Measurements from ENCODE around the gene STC2. TPM values are rescaled to one million over a fixed set of nuclear protein-coding genes. Genes with fewer than 3 reads are reported as not detected.
"Not testable (repeated sequence)": the region's sequence is repeated elsewhere in the genome, so short reads cannot be mapped to it uniquely, and the experiment has no call there.

STC2 gene
- total RNA-seq (1 to 10 TPM in 1 of 2 donors, under 1 TPM in 1; 0.87 to 2.0 TPM), polyA plus RNA-seq (ENCODE audit: insufficient read depth, low read depth, low replicate concordance) (2.0 TPM)
- long read RNA-seq, donor 1, full-length matches to known transcripts: 1 of 1 reads
- long read RNA-seq, donor 1, partial matches to known transcripts: 0 of 1 reads
- long read RNA-seq, donor 1, other reads (novel, unspliced or antisense): 0 of 1 reads
- long read RNA-seq, donor 2: 0 reads

GRCh38 chr5:173327948-173328843 is at the start of gene STC2:
TSS of gene STC2 (minus strand) at chr5:173328414. CDS start at chr5:173328193, 221 bp downstream.
- whole genome bisulfite sequencing, 2 donors: 0% methylated on average over 42 to 54 of the region's 72 CpGs
- H3K4me1 ChIP-seq: peaks cover 38% of the 10 kb centered on the region
- intact Hi-C loops (cut with DNase I; ENCODE audit: low total_unique reads): no loop called here
- no peaks in the 10 kb centered on the region for H3K27me3 ChIP-seq
- H3K27ac ChIP-seq: no peak within 1 kb of the TSS
- TF ChIP-seq POLR2A (IDR thresholded peaks at IDR 0.05): no peak
- TF ChIP-seq CTCF (IDR thresholded peaks at IDR 0.05): no peak
- DNase-seq: peak; percentile 77
- H3K36me3 ChIP-seq (ENCODE audit: low read depth, missing control alignments): no peaks in the 10 kb centered on the region
- H3K4me3 ChIP-seq: peak within 1 kb of the TSS; percentile 40 to 48
- H3K9me3 ChIP-seq: no peaks in the 10 kb centered on the region

GRCh38 chr5:173371400-173371799 is 43.2 kb upstream of the STC2 start:
- Histone ChIP-seq H3K27ac (no peak overlapping the region), H3K4me3 (no peak overlapping the region), H3K4me1 (no peaks in the 10 kb centered on the region), H3K36me3 (ENCODE audit: low read depth, missing control alignments) (no peaks in the 10 kb centered on the region), H3K9me3 (no peaks in the 10 kb centered on the region), H3K27me3 (no peaks in the 10 kb centered on the region)
- TF ChIP-seq CTCF (IDR thresholded peaks at IDR 0.05) (no peak), POLR2A (IDR thresholded peaks at IDR 0.05) (no peak)
- DNase-seq: no peak
- 64 to 77% methylated on average over 2 of the region's 2 CpGs for WGBS, 2 donors
- intact Hi-C loops (cut with DNase I; ENCODE audit: low total_unique reads): no loop called here

GRCh38 chr5:173363406-173363805 is 35.2 kb upstream of the STC2 start:
- H3K4me3 ChIP-seq; H3K36me3 ChIP-seq (ENCODE audit: low read depth, missing control alignments); H3K27me3 ChIP-seq; H3K4me1 ChIP-seq; DNase-seq; H3K27ac ChIP-seq; H3K9me3 ChIP-seq; intact Hi-C loops (cut with DNase I; ENCODE audit: low total_unique reads): not testable (repeated sequence)
- WGBS, 2 donors: 89 to 94% methylated on average over 1 of the region's 1 CpG

GRCh38 chr5:173355561-173355960 is 27.3 kb upstream of the STC2 start:
- TF ChIP-seq CTCF (IDR thresholded peaks at IDR 0.05) (no peak), POLR2A (IDR thresholded peaks at IDR 0.05) (no peak)
- H3K27ac ChIP-seq: no peak overlapping the region
- H3K36me3 ChIP-seq (ENCODE audit: low read depth, missing control alignments): no peaks in the 10 kb centered on the region
- H3K4me1 ChIP-seq: no peaks in the 10 kb centered on the region
- 57 to 66% methylated on average over 5 of the region's 5 CpGs for WGBS, 2 donors
- no peaks in the 10 kb centered on the region for H3K27me3 ChIP-seq
- H3K4me3 ChIP-seq: no peak overlapping the region
- no peaks in the 10 kb centered on the region for H3K9me3 ChIP-seq
- intact Hi-C loops (cut with DNase I; ENCODE audit: low total_unique reads): no loop called here
- peak; percentile 28 for DNase-seq

GRCh38 chr5:173354645-173355044 is 26.4 kb upstream of the STC2 start:
- intact Hi-C loops (cut with DNase I; ENCODE audit: low total_unique reads): no loop called here
- no peak for TF ChIP-seq POLR2A (IDR thresholded peaks at IDR 0.05)
- TF ChIP-seq CTCF (IDR thresholded peaks at IDR 0.05): no peak

More at GRCh38 chr5:173354645-173355044, 26.4 kb upstream of the STC2 start:
- no peak for DNase-seq
- 87 to 96% methylated on average over 2 of the region's 2 CpGs for WGBS, 2 donors
- H3K4me1 ChIP-seq: no peaks in the 10 kb centered on the region
- no peak overlapping the region for H3K27ac ChIP-seq
- no peaks in the 10 kb centered on the region for H3K9me3 ChIP-seq
- H3K27me3 ChIP-seq: no peaks in the 10 kb centered on the region
- no peaks in the 10 kb centered on the region for H3K36me3 ChIP-seq (ENCODE audit: low read depth, missing control alignments)
- no peak overlapping the region for H3K4me3 ChIP-seq

All from testis (tissue), 5 donors.